Stimulated activated CD4-positive, alpha-beta T cell treated with anti-CD3 and anti-CD28 coated beads, Interleukin-15, amount 100 ng/mL, for 24 hours (primary cell): ENCODE data around the gene SLC6A1.

Experiments used
- DNase-seq: peaks from one replicate; pipeline ENCODE4 v3.0.0-alpha.2; 2020

Gene SLC6A1

GRCh38 chr3:10992017-10992942, at the start of gene SLC6A1:
Gene SLC6A1 (plus strand): TSS chr3:10992748. CDS start chr3:11017212, 24,464 bp downstream.
- DNase-seq, result no peak

- no peak for DNase-seq
These were observed 47.7 kb upstream of the SLC6A1 start for GRCh38 chr3:10944866-10945265.

- peak; percentile 67 for DNase-seq
These were observed 46.8 kb upstream of the SLC6A1 start for GRCh38 chr3:10945683-10946287.

DNA sequence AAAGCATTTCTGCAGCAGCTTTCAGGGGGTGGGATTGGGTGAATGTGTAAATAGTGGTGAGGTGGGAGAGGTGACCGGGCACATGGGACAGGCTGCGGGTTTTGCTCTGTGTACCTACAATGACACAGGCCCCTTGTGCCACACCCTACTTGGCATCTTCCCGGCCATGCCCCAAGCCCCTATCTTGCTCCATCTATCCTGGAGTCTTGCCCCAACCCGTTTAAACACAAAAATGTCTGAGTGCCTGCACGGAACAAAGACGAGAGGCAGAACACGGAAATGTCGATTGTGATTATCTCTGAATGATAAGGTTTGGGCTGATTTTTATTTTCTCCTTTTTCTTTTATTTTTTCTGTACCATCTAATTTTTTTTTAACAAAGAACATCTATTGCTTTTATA, 46.0 kb upstream of the SLC6A1 start:
- no peak for DNase-seq

DNA sequence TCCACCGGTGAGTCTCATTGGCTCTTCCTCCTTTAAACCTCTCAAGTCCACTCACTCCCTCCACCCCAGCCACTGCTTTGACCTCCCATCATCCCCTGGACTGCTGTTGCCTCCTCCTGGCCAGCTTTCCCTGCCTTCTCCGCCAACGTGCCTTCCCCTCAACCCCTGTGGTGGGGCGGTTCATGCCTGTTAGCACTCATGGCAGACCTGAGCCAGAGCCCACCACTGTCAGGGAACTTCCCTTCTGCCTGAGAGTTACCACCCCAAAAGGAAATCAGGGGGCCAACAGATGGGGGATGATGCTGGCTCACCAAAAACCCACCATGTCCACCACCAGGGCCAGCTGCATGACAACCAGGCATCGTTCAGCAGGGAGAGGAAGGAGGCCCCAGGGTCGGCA, 44.2 kb upstream of the SLC6A1 start:
- DNase-seq, result no peak

GRCh38 chr3:10949197-10949596, 43.4 kb upstream of the SLC6A1 start:
- no peak for DNase-seq

- DNase-seq, result peak; percentile 15
These were observed 41.9 kb upstream of the SLC6A1 start for GRCh38 chr3:10950476-10951294.

DNA sequence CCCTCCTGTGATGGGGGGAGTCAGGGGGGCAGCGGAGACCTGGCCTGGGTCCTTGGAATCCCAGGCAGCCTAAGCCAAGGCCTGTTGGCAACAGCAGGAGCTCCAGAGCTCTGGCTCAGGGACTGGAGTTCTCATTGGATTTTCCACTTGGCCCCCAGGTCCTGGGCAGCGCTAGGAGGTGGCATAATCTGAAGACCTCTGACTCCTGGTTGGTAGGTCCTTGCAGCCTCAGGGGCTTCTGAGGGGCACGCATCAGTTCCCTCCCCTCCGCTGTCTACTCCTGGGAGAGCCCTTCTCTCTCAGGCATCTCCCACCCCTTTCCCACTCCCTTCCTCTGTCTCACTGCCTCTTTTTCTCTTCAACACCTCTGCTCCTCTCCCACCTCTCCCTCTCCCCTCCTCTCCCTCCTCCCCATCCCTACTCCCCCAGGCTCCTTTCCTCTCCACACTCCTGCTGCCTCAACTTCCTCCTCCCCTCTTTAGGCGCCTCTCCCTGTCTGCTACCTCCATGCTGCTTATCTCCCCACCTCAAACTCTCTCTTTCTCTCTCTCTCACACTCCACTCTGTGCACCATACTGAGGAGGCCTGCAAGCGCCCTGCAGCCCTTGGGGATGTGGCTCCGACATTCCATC, 41.1 kb upstream of the SLC6A1 start:
- DNase-seq, result no peak

GRCh38 chr3:10952525-10952924, 40.0 kb upstream of the SLC6A1 start:
- DNase-seq, result no peak

DNA sequence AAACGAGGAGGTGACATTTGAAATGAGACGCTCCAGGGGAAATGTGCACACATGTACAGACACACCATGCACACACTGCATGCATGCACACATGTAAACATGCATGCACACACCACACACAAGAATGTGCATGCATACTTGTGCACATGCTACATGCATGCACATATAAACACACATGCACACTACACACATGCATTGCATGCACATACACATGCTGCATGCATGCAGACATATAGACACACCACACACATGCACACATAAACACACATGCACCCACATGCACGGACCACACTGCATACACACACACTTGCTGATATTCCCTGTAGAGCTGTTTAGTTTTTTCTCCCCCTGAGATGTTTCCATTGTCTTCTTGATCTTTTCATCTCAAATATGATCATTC, 37.8 kb upstream of the SLC6A1 start:
- DNase-seq, result no peak

GRCh38 chr3:10955711-10956453, 36.7 kb upstream of the SLC6A1 start:
- no peak for DNase-seq

- no peak for DNase-seq
These were observed 36.0 kb upstream of the SLC6A1 start for GRCh38 chr3:10956531-10956930.

DNA sequence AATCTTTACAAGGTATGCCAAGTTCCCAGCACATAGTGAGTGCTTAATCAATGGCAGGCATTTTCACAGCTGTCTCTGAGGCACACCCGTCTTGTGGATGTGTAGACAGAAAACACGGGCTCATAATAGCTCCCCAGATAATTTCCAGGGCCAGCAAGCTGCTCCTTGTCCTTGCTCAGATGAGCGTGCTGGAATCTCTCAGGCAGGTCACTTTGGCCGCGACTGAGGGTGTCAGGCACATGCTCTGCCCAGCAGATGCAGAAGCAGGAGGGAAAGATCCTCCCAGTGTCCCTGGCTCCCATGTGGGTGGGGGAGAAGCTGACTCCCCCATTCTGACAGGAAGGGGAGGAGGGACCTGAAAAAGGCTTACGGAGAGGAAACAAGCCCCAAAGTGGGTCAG, 35.6 kb upstream of the SLC6A1 start:
- DNase-seq, result no peak

GRCh38 chr3:10957976-10958749, 34.4 kb upstream of the SLC6A1 start:
- no peak for DNase-seq

DNA sequence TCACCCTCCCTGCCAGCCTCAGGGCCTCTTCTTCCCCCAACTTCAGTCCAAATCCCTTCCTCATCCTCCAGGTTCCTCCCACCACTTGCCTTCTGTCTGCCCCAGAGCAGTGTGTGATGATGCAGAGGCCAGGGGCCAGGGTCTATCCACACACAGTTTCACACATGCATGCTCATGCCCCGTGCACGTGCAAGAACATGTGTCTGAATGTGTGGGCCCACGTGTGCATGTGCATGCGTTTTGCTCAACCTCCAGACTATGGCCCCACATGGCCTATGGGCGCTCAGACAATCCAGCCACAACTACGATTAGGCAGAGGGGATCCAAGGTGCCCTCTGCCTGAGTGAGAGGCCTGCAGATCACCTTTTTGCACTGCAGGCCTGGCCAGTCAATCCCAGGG, 32.3 kb upstream of the SLC6A1 start:
- no peak for DNase-seq

- no peak for DNase-seq
These were observed 30.6 kb upstream of the SLC6A1 start for GRCh38 chr3:10961921-10962320.

- no peak for DNase-seq
These were observed 30.0 kb upstream of the SLC6A1 start for GRCh38 chr3:10962481-10963036.

DNA sequence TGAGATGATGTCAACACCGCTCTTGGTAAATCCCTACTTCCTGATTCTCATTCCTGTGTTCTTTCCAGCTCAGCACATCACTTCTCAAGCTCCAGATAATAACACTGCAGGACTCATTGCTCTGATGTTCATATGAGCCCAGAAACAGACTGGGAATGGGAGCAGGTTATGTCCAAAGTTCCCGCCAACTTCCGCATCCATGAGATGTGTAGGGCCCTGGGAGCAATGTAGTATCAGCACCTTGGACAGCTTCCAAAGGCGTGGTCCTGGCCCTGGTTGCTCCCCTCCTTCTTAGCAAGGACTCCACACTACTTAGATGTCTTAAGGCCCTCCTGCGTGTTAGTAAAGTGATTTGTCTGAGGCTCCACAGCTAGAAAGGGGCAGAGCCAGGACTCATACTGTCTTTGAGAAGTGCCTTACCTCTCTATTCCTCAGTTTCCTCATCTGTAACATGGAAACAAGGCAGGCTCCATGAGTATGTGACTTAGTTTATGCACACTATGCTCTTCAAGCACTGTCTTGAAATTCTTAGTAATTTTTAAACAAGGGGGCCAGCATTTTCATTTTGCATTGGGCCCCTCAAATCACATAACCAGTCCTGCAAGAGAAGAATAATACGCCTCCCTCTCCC, 27.9 kb upstream of the SLC6A1 start:
- no peak for DNase-seq

GRCh38 chr3:10968401-10968800, 24.1 kb upstream of the SLC6A1 start:
- DNase-seq, result no peak

DNA sequence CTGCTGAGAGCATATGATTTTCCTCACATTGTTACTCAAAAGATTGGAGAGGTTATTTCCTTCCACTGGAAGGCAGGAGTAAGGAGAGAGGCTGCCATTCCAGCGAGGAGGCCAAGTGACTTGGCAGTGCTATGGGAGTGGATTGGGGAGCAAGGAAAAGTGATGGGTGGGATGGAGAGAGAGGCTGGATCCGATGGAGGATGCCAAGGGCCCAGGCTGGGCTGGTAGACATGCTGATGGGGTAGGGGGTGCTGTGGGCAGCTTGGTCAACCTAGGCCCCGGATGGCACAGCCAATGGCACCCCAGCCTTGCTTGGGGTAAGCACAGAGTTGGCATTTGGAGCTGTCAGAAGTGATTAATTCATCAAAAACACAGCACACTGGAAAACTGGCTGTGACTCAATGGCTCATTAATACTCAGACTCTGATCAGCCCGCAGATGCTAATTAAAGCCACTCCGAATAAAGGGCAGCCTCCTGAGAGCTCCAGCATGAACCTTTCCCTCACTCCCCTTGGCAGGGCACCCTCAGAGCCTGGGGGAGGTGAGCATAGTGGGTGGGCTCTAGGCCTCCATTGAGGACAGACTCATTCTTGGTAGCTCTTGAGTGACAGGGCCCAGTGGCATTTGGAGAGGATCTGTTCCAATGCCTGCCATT, 22.1 kb upstream of the SLC6A1 start:
- DNase-seq, result no peak
